ENCODE measurements around the gene PHETA1.
"Not testable (repeated sequence)": the region's sequence is repeated elsewhere in the genome, so short reads cannot be mapped to it uniquely, and the experiment has no call there.

PHETA1 gene

GRCh38 chr12:111373231-111373630 is 4.3 kb upstream of the PHETA1 start:
- not testable (repeated sequence) for DNase-seq (ENCODE audit: low read depth, low spot score)

- no peak for DNase-seq (ENCODE audit: low read depth, low spot score)
Observed at GRCh38 chr12:111369496-111370220, 763 bp upstream of the PHETA1 start.

- no peak for DNase-seq (ENCODE audit: low read depth, low spot score)
Observed at GRCh38 chr12:111368291-111368787, 556 bp downstream of the PHETA1 start.

- no peak for DNase-seq (ENCODE audit: low read depth, low spot score)
Observed at GRCh38 chr12:111367661-111368221, 1.2 kb downstream of the PHETA1 start.

- DNase-seq (ENCODE audit: low read depth, low spot score), result no peak
Observed at GRCh38 chr12:111366583-111366982, 2.3 kb downstream of the PHETA1 start.

GRCh38 chr12:111366075-111366474 is 2.8 kb downstream of the PHETA1 start:
- no peak for DNase-seq (ENCODE audit: low read depth, low spot score)

- DNase-seq (ENCODE audit: low read depth, low spot score), result no peak
Observed at GRCh38 chr12:111363578-111363977, 5.3 kb downstream of the PHETA1 start.

- DNase-seq (ENCODE audit: low read depth, low spot score), result no peak
Observed at GRCh38 chr12:111362687-111363475, 6.0 kb downstream of the PHETA1 start.

GRCh38 chr12:111361717-111362576 is 6.9 kb downstream of the PHETA1 start:
- no peak for DNase-seq (ENCODE audit: low read depth, low spot score)

- DNase-seq (ENCODE audit: low read depth, low spot score), result no peak
Observed at GRCh38 chr12:111361073-111361716, 7.7 kb downstream of the PHETA1 start.

GRCh38 chr12:111360325-111360930 is 8.5 kb downstream of the PHETA1 start:
- no peak for DNase-seq (ENCODE audit: low read depth, low spot score)

- no peak for DNase-seq (ENCODE audit: low read depth, low spot score)
Observed at GRCh38 chr12:111359914-111360276, 9.0 kb downstream of the PHETA1 start.

- DNase-seq (ENCODE audit: low read depth, low spot score), result no peak
Observed at GRCh38 chr12:111359231-111359913, 9.5 kb downstream of the PHETA1 start.

- no peak for DNase-seq (ENCODE audit: low read depth, low spot score)
Observed at GRCh38 chr12:111355201-111355925, 13.5 kb downstream of the PHETA1 start.

GRCh38 chr12:111354511-111354910 is 14.4 kb downstream of the PHETA1 start:
- DNase-seq (ENCODE audit: low read depth, low spot score), result no peak

- no peak for DNase-seq (ENCODE audit: low read depth, low spot score)
Observed at GRCh38 chr12:111353603-111354295, 15.1 kb downstream of the PHETA1 start.

GRCh38 chr12:111353026-111353425 is 15.9 kb downstream of the PHETA1 start:
- DNase-seq (ENCODE audit: low read depth, low spot score), result no peak

GRCh38 chr12:111352296-111352993 is 16.4 kb downstream of the PHETA1 start:
- DNase-seq (ENCODE audit: low read depth, low spot score), result no peak

Data from brain pericyte (primary cell).